GM18517 (cell line): ENCODE data around the gene ZNF200.
"Not testable (repeated sequence)": the region's sequence is repeated elsewhere in the genome, so short reads cannot be mapped to it uniquely, and the experiment has no call there.

Experiments
- ATAC-seq: cut with Tn5 transposase; IDR thresholded peaks from one replicate; pipeline ENCODE4 v1.9.1; 2021; ENCODE audit warnings: mild to moderate bottlenecking, moderate library complexity; ENCODE audit not compliant: unreplicated experiment

Gene ZNF200

DNA sequence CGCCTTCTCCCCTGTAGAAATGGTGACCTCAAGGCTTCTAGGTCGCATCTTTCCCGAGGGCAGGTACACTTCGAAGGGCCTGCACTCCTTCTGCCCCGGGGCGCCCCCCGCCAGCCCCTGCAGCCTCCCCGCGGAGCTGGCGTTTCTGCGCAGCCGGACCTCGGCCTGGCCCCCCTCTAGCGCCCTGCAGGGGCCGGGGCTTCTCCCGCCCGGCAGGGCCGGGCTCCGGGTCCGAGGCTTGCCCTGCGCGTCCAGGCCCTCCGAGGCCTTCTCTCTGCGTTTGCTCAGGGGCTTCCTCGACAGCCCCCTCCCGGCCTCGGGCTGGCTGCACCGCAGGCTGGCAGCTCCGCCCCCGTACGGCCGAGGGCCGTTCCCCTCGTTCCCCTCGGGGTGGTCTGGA, 19.4 kb upstream of the ZNF200 start:
- no peak for ATAC-seq

DNA sequence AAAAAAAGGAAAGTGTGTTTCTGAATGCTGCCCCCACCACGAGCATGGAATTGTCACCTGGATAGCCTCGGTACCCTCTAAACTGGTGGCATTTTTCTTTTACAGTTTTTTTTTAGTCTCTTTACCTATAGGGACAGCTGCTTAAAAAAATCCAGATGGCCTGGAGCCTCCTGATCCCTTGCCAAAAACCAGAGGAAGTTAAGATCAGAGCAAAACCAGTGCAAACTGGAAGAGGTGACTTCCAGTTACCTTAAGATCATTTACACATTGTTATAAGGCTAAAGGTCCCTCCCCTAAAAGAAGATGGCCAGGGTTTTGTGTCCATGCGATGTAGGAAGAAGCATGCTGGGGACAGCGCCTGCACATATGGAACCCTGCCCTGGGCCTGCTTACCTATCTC, 18.0 kb upstream of the ZNF200 start:
- ATAC-seq: no peak

DNA sequence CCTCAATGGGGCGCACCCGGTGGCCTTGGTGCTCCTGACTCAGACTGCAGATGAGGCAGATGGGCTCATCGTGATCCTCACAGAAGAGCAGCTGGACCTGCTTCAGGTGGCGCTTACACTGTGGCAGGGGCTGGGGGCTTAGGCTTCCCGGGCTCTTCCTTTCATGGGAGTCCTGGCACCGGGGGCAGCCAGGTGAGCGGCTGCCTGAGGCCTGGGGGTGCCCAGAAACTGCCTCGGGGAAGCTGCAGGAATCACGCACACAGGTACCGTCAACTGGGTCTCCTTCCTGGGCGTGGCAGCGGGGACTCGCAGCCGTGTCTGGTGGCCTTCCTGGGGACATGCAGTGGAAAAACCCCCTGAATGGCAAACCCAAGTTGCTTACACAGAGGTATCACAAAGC, 14.5 kb upstream of the ZNF200 start:
- no peak for ATAC-seq

DNA sequence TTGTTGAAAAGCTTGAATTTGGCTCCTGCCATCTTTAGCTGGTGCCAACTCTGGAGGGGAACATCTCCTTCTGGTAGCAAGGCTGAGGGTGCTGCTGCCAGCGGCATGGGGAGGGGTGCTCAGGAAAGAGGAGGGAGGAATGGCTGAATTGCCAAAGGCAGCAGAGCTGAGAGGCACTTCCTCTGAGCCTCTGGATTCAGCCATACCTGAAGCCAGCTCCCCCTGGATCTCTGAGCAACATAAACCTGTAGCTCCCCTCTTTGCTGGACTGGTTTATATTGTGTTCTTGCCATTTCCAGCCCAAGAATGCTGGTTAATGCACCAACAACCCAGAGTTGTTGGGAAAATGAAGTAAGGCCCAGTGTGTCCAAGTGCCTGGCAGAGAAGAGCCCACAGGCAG, 14.1 kb upstream of the ZNF200 start:
- no peak for ATAC-seq

DNA sequence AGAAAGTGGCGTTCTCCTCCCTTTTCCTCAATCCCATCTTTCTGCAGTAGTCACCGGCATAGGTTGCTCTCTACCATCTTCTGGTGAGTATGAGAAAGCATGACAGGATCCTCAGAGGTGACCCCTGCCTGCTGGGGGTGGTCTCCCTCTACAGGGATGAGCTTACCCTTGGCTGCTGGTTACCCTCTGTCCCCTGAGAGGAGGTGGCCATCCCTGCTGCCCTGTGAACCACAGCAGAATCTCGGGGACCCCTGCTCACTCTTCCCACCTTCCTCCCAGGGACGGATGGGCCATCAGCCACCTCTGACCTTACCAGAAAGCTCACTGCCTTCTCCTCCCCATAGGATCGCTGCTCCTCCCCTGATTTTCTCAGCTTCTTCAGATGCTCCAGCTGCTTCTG, 13.6 kb upstream of the ZNF200 start:
- ATAC-seq: no peak

DNA sequence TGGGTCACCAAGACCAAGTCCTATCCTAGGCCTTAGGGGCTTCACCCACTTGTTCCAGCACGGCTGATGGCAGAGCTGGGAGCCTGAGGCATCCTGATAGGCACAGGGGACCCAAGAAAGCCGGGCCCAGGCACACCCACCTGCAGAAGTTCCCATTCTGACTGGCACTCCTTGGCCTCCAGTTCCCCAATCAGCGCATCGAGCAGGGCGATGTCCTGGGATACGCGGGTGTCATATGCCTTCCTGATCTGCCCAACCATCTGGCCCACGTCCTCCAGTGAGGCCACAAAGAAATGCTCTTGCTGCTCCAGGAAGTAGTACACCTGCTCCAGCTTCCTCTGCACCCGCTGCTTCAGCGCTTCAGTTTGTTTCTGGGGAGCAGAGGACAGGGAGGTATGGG, 11.9 kb upstream of the ZNF200 start:
- ATAC-seq: no peak

DNA sequence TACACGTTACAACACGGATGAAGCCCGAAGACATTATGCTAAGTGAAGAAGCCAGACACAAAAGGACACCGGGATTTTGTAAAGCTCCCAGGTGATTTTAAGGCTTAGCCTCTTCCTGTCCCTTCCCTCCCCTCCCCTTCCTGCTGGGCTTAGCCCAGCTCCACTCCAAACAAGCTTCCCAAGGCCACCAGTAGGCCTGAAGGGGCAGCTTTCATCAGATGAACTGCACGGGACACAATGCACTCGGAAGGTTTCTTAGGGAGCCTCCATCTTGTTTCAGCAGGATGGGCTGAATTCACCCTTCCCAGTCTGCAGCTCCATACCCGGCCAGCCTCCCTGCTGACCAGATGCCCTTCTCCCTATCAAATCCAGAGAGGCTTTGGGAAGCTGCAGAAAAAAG, 11.0 kb upstream of the ZNF200 start:
- no peak for ATAC-seq

DNA sequence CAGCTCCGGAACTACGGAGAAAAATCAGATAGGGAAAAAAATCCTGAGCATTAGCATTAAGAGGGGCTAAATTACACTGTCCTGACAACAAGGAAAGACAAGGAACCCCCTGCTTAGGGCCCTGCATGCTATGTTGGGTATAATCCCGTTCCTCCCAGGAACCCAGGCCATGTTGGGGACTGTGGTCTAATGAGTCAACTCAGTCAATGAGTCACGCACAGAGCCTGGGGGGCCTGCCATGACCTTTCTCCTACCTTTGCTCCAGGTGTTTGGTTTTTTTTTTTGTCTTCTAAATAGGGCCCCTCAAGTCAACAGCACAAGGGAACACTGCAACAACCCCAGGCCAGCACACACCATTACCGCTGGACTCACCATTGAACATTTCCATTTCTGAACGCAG, 8.9 kb upstream of the ZNF200 start:
- ATAC-seq: no peak

DNA sequence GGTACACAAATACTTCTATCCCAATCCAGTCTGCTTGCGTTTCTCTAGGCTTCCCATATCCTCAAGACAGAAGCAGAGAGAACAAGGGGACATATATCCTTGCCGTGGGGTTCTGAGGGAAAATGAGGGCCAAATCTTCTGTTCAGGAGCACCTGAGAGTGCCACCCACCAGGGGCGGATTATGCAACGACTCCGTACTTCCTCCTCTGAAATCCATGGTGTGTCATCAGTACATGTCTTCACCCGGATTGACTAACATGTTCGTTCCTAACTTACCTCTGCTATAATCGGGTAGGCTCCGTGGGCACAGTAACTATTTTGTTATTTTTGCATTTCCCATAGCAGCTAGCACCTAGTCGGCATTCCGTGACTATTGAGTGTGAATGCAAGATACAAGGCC, 7.8 kb upstream of the ZNF200 start:
- ATAC-seq: no peak

DNA sequence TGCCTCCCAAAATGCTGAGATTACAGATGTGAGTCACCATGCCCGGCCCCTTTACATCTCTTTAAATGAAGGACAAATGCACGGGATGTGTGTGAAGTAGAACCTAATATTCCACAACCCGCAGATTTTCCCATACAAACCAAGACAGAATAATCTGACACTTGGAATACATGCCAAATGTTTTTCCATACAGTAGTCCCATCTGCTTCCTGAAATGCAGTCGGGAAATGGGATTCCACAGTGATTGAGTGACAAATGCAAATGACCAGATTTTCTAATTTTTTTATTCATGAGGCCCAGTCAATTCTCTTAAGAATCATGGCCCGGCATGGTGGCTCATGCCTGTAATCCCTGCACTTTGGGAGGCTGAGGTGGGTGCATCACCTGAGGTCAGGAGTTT, 6.8 kb upstream of the ZNF200 start:
- ATAC-seq: no peak

DNA sequence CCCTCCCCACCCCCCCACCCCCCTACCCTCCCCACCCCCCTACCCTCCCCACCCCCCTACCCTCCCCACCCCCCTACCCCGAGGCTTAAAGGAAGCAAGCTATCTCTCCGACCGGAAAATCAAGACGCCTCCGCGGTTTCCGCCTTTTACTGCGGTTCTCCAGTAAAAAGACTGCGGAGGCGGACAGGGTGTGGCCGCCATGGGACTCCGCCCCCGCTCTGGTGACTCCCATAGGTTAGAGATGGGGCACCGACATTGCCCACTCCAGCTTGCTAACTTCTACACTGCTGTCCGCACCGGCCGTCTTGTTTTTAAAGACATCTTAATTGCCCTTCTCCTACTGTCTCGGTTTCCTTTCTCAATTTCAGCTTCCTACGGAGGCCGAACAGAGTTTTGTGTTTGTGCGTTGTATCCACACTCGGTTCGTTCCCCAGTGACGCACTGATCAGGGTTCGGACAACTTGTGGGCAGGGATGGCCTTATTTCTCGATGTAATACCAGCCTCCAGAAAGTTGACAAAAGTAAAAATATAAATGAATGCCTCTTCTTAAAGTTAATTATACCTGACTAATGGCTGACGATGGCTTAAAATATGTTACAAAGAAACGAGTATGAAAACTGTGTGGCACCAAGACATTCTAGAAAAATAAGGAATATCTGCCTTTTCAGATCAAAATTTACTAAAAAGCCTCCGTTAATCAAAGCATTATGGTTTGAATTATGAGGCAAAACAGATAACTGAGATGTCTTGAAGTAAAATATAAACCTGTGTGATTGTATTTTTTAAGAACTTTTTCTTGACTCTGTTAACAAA, 1.1 kb upstream of the ZNF200 start:
- no peak for ATAC-seq

DNA sequence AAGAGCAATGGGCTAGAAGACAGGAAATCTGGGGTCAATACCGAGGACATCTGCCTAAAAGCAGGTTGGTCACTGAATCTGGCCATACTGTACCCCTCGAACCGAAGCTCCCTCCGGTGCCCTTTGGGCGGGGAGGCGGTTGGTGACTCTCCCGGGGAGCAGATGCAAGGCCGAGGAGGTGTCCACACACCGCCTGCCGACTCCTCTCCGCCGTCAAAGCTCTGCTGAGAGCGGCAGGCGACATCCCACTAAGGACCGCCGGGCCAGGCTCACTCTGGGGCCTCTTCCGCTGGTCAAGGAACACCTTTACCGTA, 458 bp downstream of the ZNF200 start:
- ATAC-seq: peak; percentile 7

DNA sequence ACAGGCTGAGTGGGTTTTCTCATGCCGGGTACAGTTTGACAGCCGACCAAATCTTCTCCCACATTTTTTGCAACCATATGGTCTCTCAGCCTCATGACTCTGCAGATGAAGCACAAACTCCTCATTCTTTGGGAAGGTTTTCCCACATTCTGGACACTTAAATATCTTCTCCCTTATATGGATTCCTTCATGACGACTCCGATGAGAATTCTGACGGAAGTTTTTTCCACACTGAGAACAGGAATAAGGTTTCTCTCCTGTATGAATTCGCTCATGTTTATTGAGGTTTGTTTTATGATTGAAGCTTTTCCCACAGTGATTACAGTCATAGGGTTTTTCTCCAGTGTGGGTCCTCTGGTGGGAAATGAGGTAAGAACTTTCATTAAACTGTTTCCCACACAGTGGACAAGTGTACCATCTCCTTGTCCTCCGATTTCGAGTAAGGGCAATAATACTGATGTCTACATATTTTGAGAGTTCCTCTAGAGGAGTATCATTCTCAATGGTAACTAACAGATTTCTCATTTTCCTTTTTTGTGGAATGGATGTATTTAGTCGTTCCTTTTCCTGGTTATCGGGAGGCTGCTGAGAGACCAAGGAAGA, 10.9 kb downstream of the ZNF200 start:
- ATAC-seq: no peak

DNA sequence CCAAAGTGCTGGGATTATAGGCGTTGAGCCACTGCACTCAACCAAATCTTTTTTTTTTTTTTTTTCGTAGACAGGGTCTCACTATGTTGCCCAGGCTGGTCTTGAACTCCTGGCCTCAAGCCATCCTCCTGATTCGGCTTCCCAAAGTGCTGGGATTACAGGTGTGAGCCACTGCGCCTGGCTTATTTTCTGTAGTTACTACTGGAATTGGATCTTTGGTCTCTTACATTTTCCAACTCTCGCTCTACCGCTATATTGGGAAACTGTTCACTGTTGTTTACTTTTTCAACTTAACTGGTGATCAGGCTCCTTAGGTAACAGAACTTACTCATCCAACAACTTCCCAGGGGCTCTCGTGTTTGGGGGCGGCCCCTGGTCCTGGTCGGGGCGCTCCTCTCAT, 14.1 kb downstream of the ZNF200 start:
- ATAC-seq: no peak

DNA sequence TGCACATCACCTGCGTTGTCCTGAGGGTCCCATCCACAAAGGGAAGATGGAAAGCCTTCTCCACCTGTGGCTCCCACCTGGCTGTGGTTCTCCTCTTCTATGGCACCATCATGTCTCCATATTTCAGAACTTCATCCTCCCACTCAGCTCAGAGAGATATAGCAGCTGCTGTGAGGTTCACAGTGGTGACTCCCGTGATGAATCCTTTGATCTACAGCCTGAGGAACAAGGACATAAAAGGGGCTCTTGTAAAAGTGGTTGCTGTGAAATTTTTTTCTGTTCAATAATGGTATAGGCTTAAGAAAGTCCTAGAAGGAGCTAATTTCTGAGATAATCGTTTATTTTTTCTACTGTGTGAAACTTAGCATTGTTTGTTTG, 18.7 kb downstream of the ZNF200 start:
- no peak for ATAC-seq

DNA sequence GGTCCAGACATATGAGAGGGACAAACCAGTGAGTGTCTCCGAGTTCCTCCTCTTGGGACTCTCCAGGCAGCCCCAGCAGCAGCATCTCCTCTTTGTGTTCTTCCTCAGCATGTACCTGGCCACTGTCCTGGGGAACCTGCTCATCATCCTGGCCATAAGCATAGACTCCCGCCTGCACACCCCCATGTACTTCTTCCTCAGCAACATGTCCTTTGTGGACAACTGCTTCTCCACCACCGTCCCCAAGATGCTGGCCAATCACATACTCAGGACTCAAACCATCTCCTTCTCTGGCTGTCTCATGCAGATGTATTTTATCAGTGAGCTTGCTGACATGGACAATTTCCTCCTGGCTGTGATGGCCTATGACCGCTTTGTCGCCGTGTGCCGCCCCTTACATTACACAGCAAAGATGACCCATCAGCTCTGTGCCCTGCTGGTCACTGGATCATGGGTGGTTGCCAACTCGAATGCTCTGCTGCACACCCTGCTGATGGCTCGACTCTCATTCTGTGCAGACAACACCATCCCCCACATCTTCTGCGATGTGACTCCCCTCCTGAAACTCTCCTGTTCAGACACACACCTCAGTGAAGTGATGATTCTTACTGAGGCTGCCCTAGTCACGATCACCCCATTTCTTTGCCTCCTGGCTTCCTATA, 19.2 kb downstream of the ZNF200 start:
- no peak for ATAC-seq

DNA sequence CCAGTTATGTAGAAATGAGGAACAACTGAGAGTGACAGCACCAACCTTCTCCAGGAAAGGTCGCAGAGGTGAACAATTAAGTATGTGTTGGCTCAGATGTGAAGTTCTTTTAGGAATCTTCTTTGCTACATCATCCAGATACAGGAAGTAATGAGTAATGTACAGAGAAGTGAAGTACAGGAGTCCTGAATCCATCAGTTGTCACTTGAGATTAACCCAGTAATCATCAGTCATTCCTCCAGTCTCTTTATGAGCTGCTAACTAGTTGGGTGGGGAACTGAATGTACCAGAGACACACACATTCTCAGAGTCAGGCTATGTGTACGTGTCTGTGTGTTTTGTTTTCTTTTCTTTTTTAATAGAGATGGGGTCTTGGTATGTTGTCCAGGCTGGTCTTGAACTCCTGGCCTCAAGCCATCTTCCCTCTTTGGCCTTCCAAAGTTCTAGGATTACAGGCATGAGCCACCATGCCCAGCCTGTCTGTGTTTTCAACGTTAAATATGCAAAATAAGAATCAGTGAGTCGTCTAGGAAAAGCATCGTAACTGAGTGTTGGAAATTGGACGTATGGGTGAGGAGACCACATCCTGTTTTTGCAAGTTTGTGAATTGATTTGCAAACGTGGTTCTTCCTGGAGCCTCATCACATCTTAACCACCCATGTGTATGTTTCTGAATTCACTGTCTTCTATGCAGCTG, 19.9 kb downstream of the ZNF200 start:
- ATAC-seq: no peak

DNA sequence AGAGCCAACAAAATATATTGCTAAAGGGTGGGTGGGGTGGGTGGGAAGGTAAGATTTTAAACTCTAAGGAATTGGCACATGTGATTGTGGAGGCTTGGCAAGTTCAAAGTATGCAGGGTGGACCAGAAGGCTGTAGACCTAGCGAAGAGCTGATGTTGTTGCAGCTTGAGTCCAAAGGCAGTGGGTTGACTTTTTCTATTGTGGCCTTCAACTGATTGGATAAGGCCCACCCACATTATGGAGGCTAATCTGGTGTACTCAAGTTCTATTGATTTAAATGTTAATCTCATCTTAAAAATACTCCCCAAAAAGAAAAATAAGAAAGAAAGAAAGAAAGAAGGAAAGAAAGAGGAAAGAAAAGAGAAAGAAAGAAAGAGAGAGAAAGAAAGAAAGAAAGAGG, 22.4 kb downstream of the ZNF200 start:
- ATAC-seq: no peak

DNA sequence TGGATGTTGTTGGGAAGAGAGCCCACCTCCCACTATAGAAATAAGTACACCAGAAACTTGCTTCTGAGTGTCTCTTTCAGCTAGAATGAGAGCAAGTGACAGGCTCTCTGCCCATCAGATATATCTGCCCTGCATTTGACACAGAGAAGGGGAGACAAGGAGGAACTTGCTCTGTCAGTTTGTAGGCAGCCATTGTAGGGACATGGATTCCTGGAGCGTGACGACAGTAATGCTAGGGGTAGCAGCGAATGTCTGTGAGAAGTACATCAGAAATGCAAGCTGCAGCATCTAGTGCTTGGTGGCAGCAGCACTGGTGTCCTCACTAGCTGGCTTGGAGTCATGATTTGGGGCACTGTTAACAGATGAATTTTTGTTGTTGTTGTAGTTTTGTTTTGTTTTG, 23.0 kb downstream of the ZNF200 start:
- no peak for ATAC-seq

DNA sequence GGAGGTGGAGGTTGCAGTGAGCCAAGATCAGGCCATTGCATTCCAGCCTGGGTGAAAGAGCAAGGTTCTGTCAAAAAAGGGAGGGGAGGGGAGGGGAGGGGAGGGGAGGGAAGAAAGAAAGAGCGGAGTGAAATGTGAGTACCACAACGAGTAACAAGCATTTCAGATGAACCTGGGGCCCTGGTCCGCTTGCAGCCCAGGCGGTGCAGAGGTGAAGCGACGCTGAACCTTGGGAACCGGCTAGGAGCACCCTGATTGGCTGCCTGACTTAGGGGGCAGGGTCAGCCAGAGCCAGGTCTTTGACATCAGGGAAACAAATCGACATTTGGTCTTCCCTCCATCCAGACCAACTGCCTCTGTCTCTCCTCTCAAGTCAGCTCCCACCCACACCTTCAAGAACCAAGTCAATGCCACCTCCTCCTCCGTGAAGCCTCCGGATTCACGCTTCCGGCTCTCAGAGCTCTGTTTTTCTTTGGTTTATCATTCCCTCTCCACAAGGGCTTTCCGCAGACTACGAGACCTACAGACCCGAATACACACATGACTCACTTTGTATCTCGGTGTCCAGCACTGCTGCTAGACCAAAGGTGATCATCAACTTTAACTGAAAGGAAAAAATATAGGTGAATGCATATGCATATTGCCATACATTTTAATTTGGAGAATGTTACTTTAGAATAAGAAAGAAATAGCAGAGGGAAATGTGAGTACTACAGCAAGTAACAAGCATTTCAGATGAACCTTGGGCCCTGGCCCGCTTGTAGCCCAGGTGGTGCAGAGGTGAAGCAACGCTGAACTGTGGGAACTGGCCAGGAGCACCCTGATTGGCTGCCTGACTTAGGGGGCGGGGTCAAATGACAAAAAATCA, 27.6 kb downstream of the ZNF200 start:
- ATAC-seq: no peak

DNA sequence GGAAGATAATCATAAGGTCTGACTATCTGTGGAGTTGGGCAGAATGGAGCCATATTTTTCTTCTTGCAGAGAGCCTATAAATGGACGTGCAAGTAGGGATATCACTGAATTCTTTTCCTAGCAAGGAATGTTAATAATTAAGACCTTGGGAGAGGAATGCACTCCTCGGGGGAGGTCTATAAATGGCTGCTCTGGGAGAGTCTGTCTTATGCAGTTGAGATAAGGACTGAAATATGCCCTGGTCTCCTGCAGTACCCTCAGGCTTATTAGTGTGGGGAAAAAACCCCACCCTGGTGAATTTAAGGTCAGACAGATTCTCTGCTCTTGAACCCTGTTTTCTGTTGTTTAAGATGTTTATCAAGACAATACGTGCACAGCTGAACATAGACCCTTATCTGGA, 29.0 kb downstream of the ZNF200 start:
- not testable (repeated sequence) for ATAC-seq
